B cell (primary cell): ENCODE results near the gene RGS7.

ENCODE experiments used
- CTCF ChIP-seq: fragments of 200-600 bp; IDR thresholded peaks from one replicate; pipeline ENCODE4 v1.8.0; 2022; ENCODE audit warnings: antibody characterized with exemption, mild to moderate bottlenecking
- EZH2 ChIP-seq: IDR thresholded peaks from 2 replicates; pipeline ENCODE4 v1.6.1; 2012; ENCODE audit warnings: borderline replicate concordance, low read depth, mild to moderate bottlenecking, moderate library complexity, low read length; ENCODE audit not compliant: insufficient read depth, poor library complexity, severe bottlenecking

- TF ChIP-seq CTCF (no peak), EZH2 (no peak)
These were observed 175.5 kb downstream of the RGS7 start for GRCh38 chr1:241181471-241181870.
